ENCODE measurements around the gene PCGF1. TPM values are rescaled to one million over a fixed set of nuclear protein-coding genes. Genes with fewer than 3 reads are reported as not detected.

Gene PCGF1
- total and polyA plus RNA-seq, 2 of the 8 experiments (the other 6 are each of a cell fraction or from before 2014, with no cell fraction given), result 10.0 to 23.7 TPM

DNA sequence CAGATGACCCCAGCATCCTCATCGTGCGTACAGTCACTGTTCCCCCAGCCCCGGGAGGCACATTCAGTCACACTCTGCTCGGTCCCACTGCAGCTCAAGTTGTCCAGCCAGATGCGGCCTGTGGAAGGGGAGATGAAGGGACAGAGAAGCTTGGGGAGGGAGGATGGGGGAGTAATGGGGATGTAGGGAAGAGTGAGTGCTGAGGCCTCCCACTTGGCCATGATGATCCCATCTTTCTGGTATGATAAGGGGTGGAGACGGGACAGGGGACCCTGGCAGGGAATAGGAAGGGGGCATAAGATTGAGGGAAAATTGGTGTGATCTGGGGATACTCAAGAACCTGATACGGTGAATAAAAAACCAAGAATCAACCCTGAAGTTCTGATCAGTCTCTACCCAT, 42.7 kb upstream of the PCGF1 start:
- H3K14ac ChIP-seq (ENCODE audit: insufficient read length), result no peak overlapping the region
- no peak overlapping the region for H3K23ac ChIP-seq (ENCODE audit: insufficient read length)
- POLR2A ChIA-PET (ENCODE audit: partially characterized antibody), result interaction anchor here (0.9 to 2.9 kb wide), 11 partner anchors 9 to 108 kb away, joined by 3 to 17 read pairs (median 4); partner anchors contain the start of genes AUP1, CCDC142, HTRA2 and LBX2
- no peak overlapping the region for H4K5ac ChIP-seq (ENCODE audit: insufficient read length, low read depth, low read length)
- no peak for TF ChIP-seq YY1 (IDR thresholded peaks at IDR 0.05; ENCODE audit: low read depth, low read length)
- no peak for TF ChIP-seq TAF1 (IDR thresholded peaks at IDR 0.05; ENCODE audit: low read depth, low read length)
- H2AFZ ChIP-seq (ENCODE audit: low read length), result no peak overlapping the region
- WGBS, 2 experiments (ENCODE audit: extremely low coverage in 1 of 2, insufficient coverage in 1 of 2, insufficient read length in 1 of 2, insufficient replicate concordance in 2 of 2, low coverage in 1 of 2, low lambda C conversion rate in 2 of 2, missing lambda C conversion rate in 1 of 2), result 82% methylated on average over 7 of the region's 7 CpGs; no CpG with 5 or more reads in 1 of the 2 experiments
- no peak overlapping the region for H4K8ac ChIP-seq (ENCODE audit: extremely low read depth, insufficient read depth, low read length)
- peaks cover 4 to 61% (median 31%) of the 10 kb centered on the region in 4 experiments for H3K27me3 ChIP-seq (replicated peaks in 1 of 4; ENCODE audit: control insufficient read depth in 3 of 4, extremely low read depth in 1 of 4, insufficient read depth in 3 of 4, low read length in 3 of 4)
- H3K4me3 ChIP-seq (ENCODE audit: extremely low read depth in 1 of 4, insufficient read depth in 2 of 4, low read depth in 3 of 4, low read length in 4 of 4), result peak overlapping the region in 1 of 4 experiments; percentile 90; a peak in 1 of 8 replicates
- no peak overlapping the region for H2BK5ac ChIP-seq (ENCODE audit: low read depth, low read length)
- no peak overlapping the region for H3K4ac ChIP-seq (replicated peaks; ENCODE audit: insufficient read length, low read depth, low read length)
- no peak overlapping the region for H2BK120ac ChIP-seq (replicated peaks; ENCODE audit: low read depth, low read length)
- H2BK15ac ChIP-seq (ENCODE audit: low read length), result no peak overlapping the region; the same call in 1 of the 2 replicates
- peaks cover 25% of the 10 kb centered on the region for H3K23me2 ChIP-seq (ENCODE audit: low read depth, low read length)
- DNase-seq (ENCODE audit: low read depth in 1 of 2, low spot score in 2 of 2) (no peak), FAIRE-seq (no peak)
- H2BK12ac ChIP-seq (ENCODE audit: low read depth, low read length), result no peak overlapping the region
- peak overlapping the region; percentile 84; the same call in 1 of the 2 replicates for H2AK5ac ChIP-seq (ENCODE audit: low read depth, low read length)
- no peak overlapping the region for H3K9ac ChIP-seq (replicated peaks in 1 of 4; ENCODE audit: extremely low read depth in 1 of 4, low read depth in 3 of 4, low read length in 3 of 4)
- CTCF ChIA-PET (ENCODE audit: partially characterized antibody), result interaction anchor here (0.8 to 2.8 kb wide), 6 partner anchors 15 to 76 kb away, joined by 3 to 12 read pairs (median 4); no protein-coding TSS in a partner anchor
- peak overlapping the region; percentile 77 to 84 for H3K4me2 ChIP-seq (ENCODE audit: insufficient read depth in 1 of 2, low read depth in 2 of 2, low read length in 2 of 2)
- peaks cover 5 to 18% (median 8%) of the 10 kb centered on the region in 4 experiments for H3K4me1 ChIP-seq (replicated peaks in 1 of 4; ENCODE audit: control insufficient read depth in 3 of 4, insufficient read depth in 4 of 4, low read length in 3 of 4)
- H3K79me2 ChIP-seq (ENCODE audit: control insufficient read depth in 1 of 2, insufficient read depth in 2 of 2, low read length in 2 of 2), result no peaks in the 10 kb centered on the region
- H3K56ac ChIP-seq (replicated peaks; ENCODE audit: insufficient read length, low read depth, low read length), result no peak overlapping the region
- H3K36me3 ChIP-seq (ENCODE audit: control insufficient read depth in 2 of 4, insufficient read depth in 4 of 4, low read length in 3 of 4), result 0 out of 8 replicates have a peak, but pooled peaks cover 0 to 3% (median 0%) of the 10 kb centered on the region in 4 experiments
- no peaks in the 10 kb centered on the region for H3K9me3 ChIP-seq (ENCODE audit: insufficient read depth in 2 of 2, low read depth in 1 of 2, low read length in 1 of 2)
- H3K27ac ChIP-seq (ENCODE audit: low read depth, low read length), result no peak overlapping the region
- H3K18ac ChIP-seq (ENCODE audit: extremely low read depth, low read length), result no peak overlapping the region
- H4K20me1 ChIP-seq (replicated peaks in 1 of 2; ENCODE audit: control insufficient read depth in 1 of 2, insufficient read depth in 2 of 2, low read length in 2 of 2), result peaks cover 0 to 5% of the 10 kb centered on the region in 2 experiments
- no peaks in the 10 kb centered on the region; the same call in 1 of the 2 replicates for H3K79me1 ChIP-seq (ENCODE audit: low read depth, low read length)
- no peak overlapping the region for H2BK20ac ChIP-seq (ENCODE audit: low read length)
- H4K91ac ChIP-seq (replicated peaks; ENCODE audit: insufficient read length, low read length), result peak overlapping the region; percentile 52
